Non-pigmented ciliary epithelial cell (primary cell): ENCODE data around the gene ZC3H4.

Experiments used
- DNase-seq: peaks from one replicate; pipeline ENCODE4 v3.0.0-alpha.2; 2010; ENCODE audit warnings: low read depth

Gene ZC3H4

GRCh38 chr19:47047763-47048405 lies 65.7 kb downstream of the ZC3H4 start:
- DNase-seq: peak; percentile 81

DNA sequence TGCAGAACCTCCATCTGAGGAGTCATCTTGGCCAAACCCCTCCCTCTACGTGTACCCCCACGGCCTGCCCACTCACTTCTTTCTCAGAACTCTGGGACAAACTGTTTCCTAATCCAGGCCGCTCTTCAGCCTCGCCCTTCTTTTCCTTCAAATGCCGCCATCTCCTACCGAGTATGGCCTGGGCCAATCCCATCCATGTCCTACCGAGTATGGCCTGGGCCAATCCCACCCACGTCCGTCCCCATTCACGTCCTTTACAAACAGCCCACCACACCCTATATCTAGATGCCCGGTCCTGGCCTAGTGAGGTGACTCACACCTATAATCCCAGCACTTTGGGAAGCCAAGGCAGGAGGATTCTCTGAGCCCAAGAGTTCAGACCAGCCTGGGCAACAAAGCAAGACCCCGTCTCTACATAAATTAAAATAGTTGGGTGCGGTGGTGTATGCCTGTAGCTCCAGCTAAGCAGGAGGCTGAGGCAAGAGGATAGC lies 66.3 kb downstream of the ZC3H4 start:
- no peak for DNase-seq

GRCh38 chr19:47045867-47046470 lies 67.6 kb downstream of the ZC3H4 start:
- DNase-seq: no peak

GRCh38 chr19:47044946-47045866 lies 68.4 kb downstream of the ZC3H4 start:
- DNase-seq: no peak

- no peak for DNase-seq
Measured at GRCh38 chr19:47040869-47041268, 72.7 kb downstream of the ZC3H4 start.

DNA sequence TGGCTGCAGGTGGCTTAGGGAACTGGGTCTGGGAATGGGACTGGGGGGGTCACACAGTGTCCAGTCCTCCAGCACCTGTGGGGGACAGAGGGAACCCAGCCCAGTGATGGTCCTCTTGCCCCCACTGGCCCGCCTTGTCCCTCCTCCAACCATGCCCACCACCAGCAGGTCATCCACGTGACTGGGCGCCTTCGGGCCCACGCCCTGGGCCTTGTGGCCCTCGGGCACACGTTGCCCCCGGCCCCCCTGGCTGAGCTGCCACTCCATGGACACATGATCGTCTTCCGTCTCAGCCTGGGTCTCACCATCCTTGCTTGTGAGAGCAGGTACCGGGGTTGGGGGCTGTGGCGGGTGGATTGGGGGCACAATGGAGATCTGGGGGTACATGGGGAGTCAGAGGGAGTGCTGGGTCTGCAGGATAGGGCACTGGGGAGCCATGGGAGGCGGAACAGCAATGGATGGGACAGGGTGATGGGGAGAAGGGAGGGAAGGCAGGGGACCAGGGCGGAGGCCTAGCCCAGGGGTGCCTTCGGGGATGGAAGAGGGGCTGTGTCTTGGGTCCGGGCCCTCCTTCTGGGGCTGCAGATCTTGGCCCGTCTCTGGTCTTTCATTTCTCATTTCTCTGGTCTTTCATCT lies 74.2 kb downstream of the ZC3H4 start:
- no peak for DNase-seq

DNA sequence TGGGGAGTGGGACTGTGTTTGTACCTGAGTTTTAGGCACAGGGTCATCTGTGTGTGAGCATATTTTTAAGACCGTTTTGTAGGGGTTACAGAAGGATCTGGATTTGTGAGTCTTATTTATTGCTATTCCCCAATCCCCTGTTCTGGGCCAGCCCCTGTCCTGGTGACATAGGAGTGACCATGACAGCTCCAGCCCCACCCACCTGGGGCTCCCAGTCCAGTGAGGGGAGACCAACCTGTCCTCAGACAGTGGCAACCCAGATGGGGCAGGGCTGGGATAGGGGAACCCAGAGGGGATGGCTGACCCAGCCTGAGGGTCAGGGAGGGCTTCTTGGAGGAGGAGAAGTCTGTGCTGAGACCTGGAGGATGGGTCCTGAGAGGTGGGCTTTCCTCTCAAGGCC lies 75.8 kb downstream of the ZC3H4 start:
- no peak for DNase-seq

GRCh38 chr19:47036097-47036651 lies 77.4 kb downstream of the ZC3H4 start:
- DNase-seq: no peak

- no peak for DNase-seq
Measured at GRCh38 chr19:47035127-47036096, 78.2 kb downstream of the ZC3H4 start.

GRCh38 chr19:47032171-47032811 lies 81.3 kb downstream of the ZC3H4 start:
- DNase-seq: no peak

DNA sequence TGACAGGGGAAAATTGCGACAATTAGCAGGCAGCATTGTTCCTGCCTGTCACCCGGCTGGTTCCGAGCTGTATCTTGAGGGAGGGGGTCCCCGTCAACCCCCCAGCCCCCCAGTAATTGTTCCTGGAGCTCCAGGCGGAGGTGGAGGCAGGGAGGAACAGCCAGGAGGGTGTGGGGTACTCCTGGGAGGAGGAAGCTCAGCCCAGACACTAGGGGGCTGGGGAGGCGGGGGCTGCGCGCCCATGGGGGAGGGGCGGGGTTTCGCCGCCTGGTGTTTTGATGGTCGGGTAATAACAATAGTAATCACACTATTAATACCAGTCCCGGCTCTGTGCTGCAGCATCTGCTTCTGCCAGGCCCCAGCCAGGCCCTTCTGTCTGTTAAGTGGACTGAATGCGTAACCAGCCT lies 85.4 kb downstream of the ZC3H4 start:
- DNase-seq: no peak

- DNase-seq: no peak
Measured at GRCh38 chr19:47027586-47028088, 85.9 kb downstream of the ZC3H4 start.

DNA sequence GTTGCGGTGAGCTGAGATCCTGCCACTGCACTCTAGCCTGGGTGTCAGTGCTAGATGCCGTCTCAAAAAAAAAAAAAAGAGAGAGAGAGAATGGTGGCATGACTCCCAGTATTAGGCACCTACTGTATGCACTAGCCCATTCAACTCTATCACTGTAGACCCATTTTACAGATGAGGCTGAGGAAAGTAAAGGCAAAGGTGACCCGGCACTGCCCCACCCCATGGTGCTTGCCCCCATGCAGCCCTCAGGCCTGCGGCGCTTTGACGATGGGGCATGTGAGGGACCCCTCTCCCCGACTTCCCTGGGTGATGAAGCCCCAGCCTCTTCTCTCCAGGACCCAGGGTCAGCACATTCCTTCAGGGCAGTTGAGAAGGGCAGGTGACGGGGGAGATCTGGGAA lies 86.7 kb downstream of the ZC3H4 start:
- DNase-seq: no peak

GRCh38 chr19:47026156-47026555 lies 87.4 kb downstream of the ZC3H4 start:
- DNase-seq: no peak

- no peak for DNase-seq
Measured at GRCh38 chr19:47024502-47024901, 89.1 kb downstream of the ZC3H4 start.

DNA sequence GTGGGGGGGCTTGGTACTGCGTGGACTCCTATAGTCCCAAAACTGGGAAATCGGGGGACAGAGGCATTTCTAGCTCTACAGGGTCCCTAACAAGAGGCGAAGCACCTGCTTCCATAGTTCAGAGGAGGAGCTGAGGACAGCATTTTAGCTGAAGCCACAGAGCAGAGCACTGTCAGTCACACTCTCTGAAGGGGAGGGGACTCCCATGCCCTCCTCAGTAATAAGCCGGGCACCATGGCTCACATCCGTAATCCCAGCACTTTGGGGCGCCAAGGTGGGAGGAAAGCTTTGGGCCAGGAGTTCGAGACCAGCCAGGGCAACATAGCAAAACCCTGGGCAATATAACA lies 90.2 kb downstream of the ZC3H4 start:
- no peak for DNase-seq

- DNase-seq: no peak
Measured at GRCh38 chr19:47022541-47023447, 90.8 kb downstream of the ZC3H4 start.

DNA sequence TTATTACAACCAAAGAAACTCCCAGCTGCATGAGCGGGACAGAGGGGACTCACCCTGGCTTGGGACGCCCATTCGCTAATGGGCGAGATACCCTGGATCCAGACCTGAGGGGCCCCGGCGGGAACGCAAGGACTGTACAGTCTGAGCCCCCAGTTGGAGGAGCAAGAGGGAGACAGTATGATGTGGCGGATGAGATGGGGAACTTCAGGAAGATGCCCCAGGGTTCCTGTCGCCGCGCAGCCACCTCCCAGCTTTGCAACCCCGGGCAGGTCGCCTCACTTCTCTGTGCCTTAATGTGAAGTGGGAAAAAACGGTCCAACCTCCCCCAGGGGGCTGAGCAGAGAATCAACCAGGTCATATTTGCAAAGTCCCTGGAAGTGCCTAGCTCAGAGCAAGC lies 91.4 kb downstream of the ZC3H4 start:
- DNase-seq: no peak

GRCh38 chr19:47021536-47022139 lies 91.9 kb downstream of the ZC3H4 start:
- no peak for DNase-seq
